Astrocyte (in vitro differentiated cells and primary cell): Measurements from ENCODE around the gene OGT. TPM values are rescaled to one million over a fixed set of nuclear protein-coding genes. Genes with fewer than 3 reads are reported as not detected.
A peak's percentile ranks its signal among the peaks of the same experiment; 100 is the strongest.

Source experiments
- DNase-seq: peaks from one replicate; pipeline ENCODE4 v3.0.0-alpha.2; 2010; ENCODE audit warnings: low read depth
- FAIRE-seq: peaks from 2 replicates; lab custom pipeline; 2011; peaks lifted over from hg19 to GRCh38; lab: Jason Lieb, UNC
- H2AFZ ChIP-seq: 2 replicates; pipeline ENCODE4 v1.6.0; 2012; ENCODE audit warnings: low read depth, low read length, inconsistent platforms
- H3K27ac ChIP-seq: 2 replicates; pipeline ENCODE4 v1.5.1; 2011; ENCODE audit warnings: low read depth, low read length, inconsistent platforms
- H3K27me3 ChIP-seq: 2 replicates; pipeline ENCODE4 v1.6.0; 2011; ENCODE audit warnings: low read length, inconsistent platforms; ENCODE audit not compliant: insufficient read depth
- H3K36me3 ChIP-seq: 2 replicates; pipeline ENCODE4 v1.5.1; 2011; ENCODE audit warnings: low read length, inconsistent platforms; ENCODE audit not compliant: insufficient read depth
- H3K4me1 ChIP-seq: 2 replicates; pipeline ENCODE4 v1.5.1; 2011; ENCODE audit warnings: low read length, inconsistent platforms; ENCODE audit not compliant: insufficient read depth
- H3K4me2 ChIP-seq: 2 replicates; pipeline ENCODE4 v1.6.0; 2012; ENCODE audit warnings: low read length, inconsistent platforms
- H3K4me3 ChIP-seq: 2 replicates; pipeline ENCODE4 v1.5.1; 2011; ENCODE audit warnings: low read depth, mild to moderate bottlenecking, low read length, inconsistent platforms; ENCODE audit not compliant: insufficient read depth
- H3K79me2 ChIP-seq: 2 replicates; pipeline ENCODE4 v1.6.0; 2012; ENCODE audit warnings: mild to moderate bottlenecking, low read length, inconsistent platforms; ENCODE audit not compliant: insufficient read depth
- H3K9ac ChIP-seq: 2 replicates; pipeline ENCODE4 v1.6.0; 2012; ENCODE audit warnings: mild to moderate bottlenecking, low read length, inconsistent platforms
- H3K9me3 ChIP-seq: 2 replicates; pipeline ENCODE4 v1.5.1; 2012; ENCODE audit warnings: low read depth, mild to moderate bottlenecking, low read length, inconsistent platforms; ENCODE audit not compliant: insufficient read depth
- H4K20me1 ChIP-seq: 2 replicates; pipeline ENCODE4 v1.6.0; 2012; ENCODE audit warnings: low read length, inconsistent platforms; ENCODE audit not compliant: insufficient read depth
- H3K27ac Mint-ChIP-seq: one replicate; pipeline ENCODE4 v1.8.0; 2021; ENCODE audit warnings: mild to moderate bottlenecking, mixed read lengths; ENCODE audit not compliant: unreplicated experiment
- H3K27me3 Mint-ChIP-seq: one replicate; pipeline ENCODE4 v1.8.0; 2021; ENCODE audit warnings: low read depth, mixed read lengths; ENCODE audit not compliant: unreplicated experiment
- H3K36me3 Mint-ChIP-seq: one replicate; pipeline ENCODE4 v1.8.0; 2021; ENCODE audit warnings: low read depth, mixed read lengths; ENCODE audit not compliant: unreplicated experiment
- H3K4me1 Mint-ChIP-seq: one replicate; pipeline ENCODE4 v1.8.0; 2021; ENCODE audit warnings: low read depth, mixed read lengths; ENCODE audit not compliant: unreplicated experiment
- H3K4me3 Mint-ChIP-seq: one replicate; pipeline ENCODE4 v1.8.0; 2021; ENCODE audit warnings: mild to moderate bottlenecking, moderate library complexity, mixed read lengths; ENCODE audit not compliant: unreplicated experiment
- H3K9me3 Mint-ChIP-seq: one replicate; pipeline ENCODE4 v1.8.0; 2021; ENCODE audit warnings: mild to moderate bottlenecking, mixed read lengths; ENCODE audit not compliant: unreplicated experiment
- CTCF ChIP-seq: IDR thresholded peaks from 2 replicates; pipeline ENCODE4 v1.5.1; 2011; ENCODE audit warnings: low read depth, mild to moderate bottlenecking, inconsistent platforms, low read length, moderate library complexity; ENCODE audit not compliant: insufficient read depth
- EZH2 ChIP-seq: IDR thresholded peaks from 2 replicates; pipeline ENCODE4 v1.6.1; 2012; ENCODE audit warnings: mild to moderate bottlenecking, low read length, inconsistent platforms; ENCODE audit not compliant: insufficient read depth
- total RNA-seq: library from RNA; stranded (reverse); gene quantifications from 2 replicates; pipeline ENCODE4 v1.2.1, GENCODE V29; 2021

OGT gene
- total RNA-seq, 1 donor from 2014 or later = 139 TPM

- Mint-ChIP-seq H3K27ac (peak overlapping the region; percentile 49), H3K36me3 (peaks cover 50% of the 10 kb centered on the region)
- no peak for FAIRE-seq
Measured at GRCh38 chrX:71604796-71605568, 72.1 kb downstream of the OGT start.

GRCh38 chrX:71606536-71607216 is 73.8 kb downstream of the OGT start:
- TF ChIP-seq EZH2 (no peak), CTCF (no peak)
- FAIRE-seq (peak; percentile 5), DNase-seq (no peak)
- peaks cover 21% of the 10 kb centered on the region for H4K20me1 ChIP-seq
- peaks cover 12% of the 10 kb centered on the region for H3K9me3 Mint-ChIP-seq
- H3K27me3 Mint-ChIP-seq = no peaks in the 10 kb centered on the region
- H2AFZ ChIP-seq = no peak overlapping the region
- no peaks in the 10 kb centered on the region for H3K27me3 ChIP-seq
- no peaks in the 10 kb centered on the region for H3K9me3 ChIP-seq
- H3K27ac Mint-ChIP-seq = no peak overlapping the region
- H3K4me3 Mint-ChIP-seq = no peak overlapping the region
- no peak overlapping the region for H3K4me3 ChIP-seq
- H3K4me1 Mint-ChIP-seq = no peaks in the 10 kb centered on the region
- no peaks in the 10 kb centered on the region for H3K79me2 ChIP-seq
- peaks cover 58% of the 10 kb centered on the region for H3K36me3 Mint-ChIP-seq
- no peak overlapping the region for H3K27ac ChIP-seq
- H3K9ac ChIP-seq = no peak overlapping the region
- no peak overlapping the region for H3K4me2 ChIP-seq
- peaks cover 15% of the 10 kb centered on the region for H3K36me3 ChIP-seq
- H3K4me1 ChIP-seq = no peaks in the 10 kb centered on the region

More at GRCh38 chrX:71604796-71605568, 72.1 kb downstream of the OGT start:
- Mint-ChIP-seq H3K4me3 (no peak overlapping the region), H3K9me3 (peaks cover 12% of the 10 kb centered on the region), H3K4me1 (no peaks in the 10 kb centered on the region), H3K27me3 (no peaks in the 10 kb centered on the region)
- Histone ChIP-seq H3K4me2 (no peak overlapping the region), H3K36me3 (peaks cover 15% of the 10 kb centered on the region), H3K4me1 (no peaks in the 10 kb centered on the region), H3K4me3 (no peak overlapping the region), H3K9me3 (no peaks in the 10 kb centered on the region), H3K27ac (no peak overlapping the region), H4K20me1 (peaks cover 21% of the 10 kb centered on the region), H3K27me3 (no peaks in the 10 kb centered on the region), H2AFZ (no peak overlapping the region), H3K79me2 (no peaks in the 10 kb centered on the region), H3K9ac (no peak overlapping the region)
- TF ChIP-seq CTCF (no peak), EZH2 (no peak)
- DNase-seq = no peak
